ENCODE results near the gene TRPC1.
A peak's percentile ranks its signal among the peaks of the same experiment; 100 is the strongest.
"Not testable (repeated sequence)": the region's sequence is repeated elsewhere in the genome, so short reads cannot be mapped to it uniquely, and the experiment has no call there.

Gene TRPC1

DNA sequence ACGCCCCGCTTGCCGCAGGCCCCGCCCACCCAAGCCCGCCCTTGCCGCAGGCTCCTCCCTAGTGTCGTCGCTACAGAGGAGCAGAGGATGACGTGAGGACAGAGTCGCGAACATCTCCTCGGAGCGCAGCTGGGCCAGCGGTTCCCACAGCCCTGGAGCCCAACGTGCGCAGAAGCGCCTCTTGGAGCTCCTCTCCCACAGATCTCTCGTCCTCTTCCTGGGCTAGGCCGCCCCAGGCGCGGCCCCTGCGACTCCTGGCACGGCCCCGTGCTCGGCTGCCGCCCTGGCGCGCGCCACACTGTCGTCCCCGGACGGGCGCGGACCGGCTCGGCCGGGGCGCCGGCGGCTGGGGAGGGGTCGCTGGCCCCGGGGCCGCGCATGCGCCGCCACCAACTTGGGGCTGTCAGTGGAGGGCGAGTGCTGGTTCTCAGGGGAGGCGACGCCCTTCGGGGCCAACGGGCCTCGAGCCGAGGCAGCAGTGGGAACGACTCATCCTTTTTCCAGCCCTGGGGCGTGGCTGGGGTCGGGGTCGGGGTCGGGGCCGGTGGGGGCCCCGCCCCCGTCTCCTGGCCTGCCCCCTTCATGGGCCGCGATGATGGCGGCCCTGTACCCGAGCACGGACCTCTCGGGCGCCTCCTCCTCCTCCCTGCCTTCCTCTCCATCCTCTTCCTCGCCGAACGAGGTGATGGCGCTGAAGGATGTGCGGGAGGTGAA is at the start of gene TRPC1:
Gene TRPC1 (plus strand): TSS at position 67 of the 714 bp plus-strand sequence. CDS start 526 bp downstream, at position 593.
- intact Hi-C loops (cut with micrococcal nuclease) = loop anchor here (10.0 kb wide), 1 partner anchor 129 kb away; the partner anchor contains the start of gene PLS1
- Mint-ChIP-seq H3K36me3 (ENCODE audit: low read depth) (no peaks in the 10 kb centered on the region), H3K27me3 (peaks cover 52% of the 10 kb centered on the region), H3K4me3 (peak within 1 kb of the TSS; percentile 78), H3K9me3 (peaks cover 8% of the 10 kb centered on the region), H3K27ac (peak within 1 kb of the TSS; percentile 46), H3K4me1 (ENCODE audit: low read depth) (peaks cover 8% of the 10 kb centered on the region)

- no peaks in the 10 kb centered on the region for H3K36me3 Mint-ChIP-seq (ENCODE audit: low read depth)
- no peak overlapping the region for H3K27ac Mint-ChIP-seq
- no peaks in the 10 kb centered on the region for H3K27me3 Mint-ChIP-seq
- intact Hi-C loops (cut with micrococcal nuclease) = no loop called here
- H3K9me3 Mint-ChIP-seq = no peaks in the 10 kb centered on the region
- H3K4me1 Mint-ChIP-seq (ENCODE audit: low read depth) = no peaks in the 10 kb centered on the region
- H3K4me3 Mint-ChIP-seq = no peak overlapping the region
Observed at GRCh38 chr3:142676151-142676550, 47.7 kb upstream of the TRPC1 start.

GRCh38 chr3:142680710-142681109 is 43.1 kb upstream of the TRPC1 start:
- H3K4me1 Mint-ChIP-seq (ENCODE audit: low read depth) = no peaks in the 10 kb centered on the region
- no peak overlapping the region for H3K27ac Mint-ChIP-seq
- H3K27me3 Mint-ChIP-seq = no peaks in the 10 kb centered on the region
- H3K36me3 Mint-ChIP-seq (ENCODE audit: low read depth) = no peaks in the 10 kb centered on the region
- no peak overlapping the region for H3K4me3 Mint-ChIP-seq
- intact Hi-C loops (cut with micrococcal nuclease) = loop anchor here (5.0 kb wide), 1 partner anchor 93 kb away; no protein-coding TSS in a partner anchor
- H3K9me3 Mint-ChIP-seq = no peaks in the 10 kb centered on the region

- intact Hi-C loops (cut with micrococcal nuclease) = no loop called here
- Mint-ChIP-seq H3K4me3 (no peak overlapping the region), H3K27ac (no peak overlapping the region), H3K27me3 (no peaks in the 10 kb centered on the region), H3K36me3 (ENCODE audit: low read depth) (no peaks in the 10 kb centered on the region), H3K9me3 (no peaks in the 10 kb centered on the region), H3K4me1 (ENCODE audit: low read depth) (no peaks in the 10 kb centered on the region)
Observed at GRCh38 chr3:142690613-142691012, 33.2 kb upstream of the TRPC1 start.

DNA sequence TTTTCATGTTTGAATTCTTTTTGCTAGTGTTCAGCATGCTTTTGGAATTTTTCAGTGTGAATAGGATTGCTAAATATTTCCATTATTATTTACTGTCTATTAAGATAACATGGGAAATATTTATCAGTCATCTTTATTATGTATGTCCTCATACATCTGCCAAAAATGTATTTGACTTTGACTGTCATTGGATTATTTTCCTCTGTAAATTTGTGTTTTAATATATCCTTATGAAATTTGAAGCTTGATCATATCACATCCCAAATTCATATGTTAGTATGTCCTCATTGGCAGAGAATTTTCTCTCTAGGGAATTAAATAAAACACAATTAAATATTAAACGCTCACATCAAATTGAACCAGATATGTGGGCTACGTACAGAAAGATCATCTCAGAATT is 32.3 kb upstream of the TRPC1 start:
- Mint-ChIP-seq H3K27me3 (no peaks in the 10 kb centered on the region), H3K27ac (no peak overlapping the region), H3K9me3 (no peaks in the 10 kb centered on the region), H3K36me3 (ENCODE audit: low read depth) (no peaks in the 10 kb centered on the region), H3K4me3 (no peak overlapping the region), H3K4me1 (ENCODE audit: low read depth) (no peaks in the 10 kb centered on the region)
- intact Hi-C loops (cut with micrococcal nuclease) = no loop called here

- Mint-ChIP-seq H3K36me3 (ENCODE audit: low read depth) (no peaks in the 10 kb centered on the region), H3K27ac (no peak overlapping the region), H3K4me1 (ENCODE audit: low read depth) (no peaks in the 10 kb centered on the region), H3K9me3 (no peaks in the 10 kb centered on the region), H3K27me3 (no peaks in the 10 kb centered on the region), H3K4me3 (no peak overlapping the region)
- intact Hi-C loops (cut with micrococcal nuclease) = no loop called here
Observed at GRCh38 chr3:142693136-142693853, 30.5 kb upstream of the TRPC1 start.

GRCh38 chr3:142694225-142694624 is 29.6 kb upstream of the TRPC1 start:
- Mint-ChIP-seq H3K27me3 (no peaks in the 10 kb centered on the region), H3K9me3 (no peaks in the 10 kb centered on the region), H3K36me3 (ENCODE audit: low read depth) (no peaks in the 10 kb centered on the region), H3K4me1 (ENCODE audit: low read depth) (no peaks in the 10 kb centered on the region), H3K4me3 (no peak overlapping the region), H3K27ac (no peak overlapping the region)
- intact Hi-C loops (cut with micrococcal nuclease) = no loop called here

- Mint-ChIP-seq H3K4me1 (ENCODE audit: low read depth) (peaks cover 9% of the 10 kb centered on the region), H3K9me3 (peaks cover 10% of the 10 kb centered on the region), H3K27me3 (no peaks in the 10 kb centered on the region), H3K27ac (no peak overlapping the region), H3K4me3 (no peak overlapping the region), H3K36me3 (ENCODE audit: low read depth) (no peaks in the 10 kb centered on the region)
- intact Hi-C loops (cut with micrococcal nuclease) = no loop called here
Observed at GRCh38 chr3:142705198-142705597, 18.6 kb upstream of the TRPC1 start.

- Mint-ChIP-seq H3K27me3 (no peaks in the 10 kb centered on the region), H3K36me3 (ENCODE audit: low read depth) (no peaks in the 10 kb centered on the region), H3K9me3 (no peaks in the 10 kb centered on the region), H3K4me1 (ENCODE audit: low read depth) (peaks cover 9% of the 10 kb centered on the region), H3K27ac (no peak overlapping the region), H3K4me3 (no peak overlapping the region)
- intact Hi-C loops (cut with micrococcal nuclease) = no loop called here
Observed at GRCh38 chr3:142706321-142707127, 17.3 kb upstream of the TRPC1 start.

DNA sequence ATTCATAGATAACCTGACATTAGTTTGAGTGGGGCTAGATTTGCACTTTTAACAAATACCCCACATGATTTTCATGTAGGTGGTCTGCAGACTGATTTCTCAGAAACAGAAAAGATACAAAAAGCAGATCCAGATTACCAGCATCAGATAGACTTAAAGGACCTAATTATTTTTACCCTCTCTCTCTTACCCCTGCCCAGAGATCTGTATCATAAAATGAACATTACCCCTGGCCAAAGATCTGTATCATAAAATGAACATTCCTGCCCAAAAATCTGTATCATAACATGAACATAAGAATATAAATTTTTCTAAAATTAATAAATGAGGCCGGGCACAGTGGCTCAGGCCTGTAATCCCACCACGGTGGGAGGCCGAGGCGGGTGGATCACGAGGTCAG is 14.6 kb upstream of the TRPC1 start:
- Mint-ChIP-seq H3K4me1 (ENCODE audit: low read depth) (peaks cover 9% of the 10 kb centered on the region), H3K9me3 (no peaks in the 10 kb centered on the region)
- intact Hi-C loops (cut with micrococcal nuclease) = no loop called here

GRCh38 chr3:142714882-142715281 is 9.0 kb upstream of the TRPC1 start:
- H3K4me1 Mint-ChIP-seq (ENCODE audit: low read depth); H3K9me3 Mint-ChIP-seq; intact Hi-C loops (cut with micrococcal nuclease); H3K4me3 Mint-ChIP-seq; H3K27me3 Mint-ChIP-seq; H3K36me3 Mint-ChIP-seq (ENCODE audit: low read depth); H3K27ac Mint-ChIP-seq: not testable (repeated sequence)

More for the DNA sequence above, 14.6 kb upstream of the TRPC1 start:
- Mint-ChIP-seq H3K27ac (no peak overlapping the region), H3K4me3 (no peak overlapping the region), H3K27me3 (no peaks in the 10 kb centered on the region), H3K36me3 (ENCODE audit: low read depth) (no peaks in the 10 kb centered on the region)

DNA sequence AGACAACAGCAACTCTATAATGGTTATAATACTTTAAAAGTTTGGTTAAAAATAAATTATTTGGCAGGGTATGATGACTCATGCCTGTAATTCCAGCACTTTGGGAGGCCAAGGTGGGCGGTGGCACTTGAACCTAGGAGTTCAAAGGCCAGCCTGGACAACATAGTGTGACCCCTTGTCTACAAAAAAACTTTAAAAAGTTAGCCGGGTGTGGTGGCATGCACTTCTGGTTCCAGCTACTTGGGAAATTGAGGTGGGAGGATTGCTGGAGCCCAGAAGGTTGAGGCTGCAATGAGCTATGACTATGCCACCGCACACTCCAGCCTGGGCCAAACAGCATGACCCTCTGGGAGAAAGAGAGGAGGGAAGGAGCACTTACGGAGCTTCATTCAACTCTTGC is 7.7 kb upstream of the TRPC1 start:
- H3K4me1 Mint-ChIP-seq (ENCODE audit: low read depth) = no peaks in the 10 kb centered on the region
- no peak overlapping the region for H3K4me3 Mint-ChIP-seq
- H3K9me3 Mint-ChIP-seq = peaks cover under 1% of the 10 kb centered on the region
- no peak overlapping the region for H3K27ac Mint-ChIP-seq
- no peaks in the 10 kb centered on the region for H3K36me3 Mint-ChIP-seq (ENCODE audit: low read depth)
- H3K27me3 Mint-ChIP-seq = peaks cover 11% of the 10 kb centered on the region
- intact Hi-C loops (cut with micrococcal nuclease) = no loop called here

DNA sequence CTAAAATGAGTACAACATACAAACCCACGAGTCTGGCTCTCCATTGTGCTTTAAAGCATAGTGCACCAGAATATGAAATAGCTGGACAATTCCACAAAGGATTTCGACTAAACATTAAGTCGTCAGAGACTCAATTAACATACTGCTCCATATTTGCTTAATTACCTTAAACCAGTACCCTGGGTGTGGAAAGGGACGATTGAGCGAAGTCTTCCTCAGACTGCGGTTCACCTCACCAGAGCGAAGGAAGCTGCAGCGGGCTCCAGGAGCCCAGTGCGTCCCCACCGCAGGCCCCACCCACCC is 218 bp upstream of the TRPC1 start:
- intact Hi-C loops (cut with micrococcal nuclease) = loop anchor here (10.0 kb wide), 1 partner anchor 129 kb away; the partner anchor contains the start of gene PLS1
- H3K4me1 Mint-ChIP-seq (ENCODE audit: low read depth) = peaks cover 8% of the 10 kb centered on the region
- peaks cover 52% of the 10 kb centered on the region for H3K27me3 Mint-ChIP-seq
- H3K9me3 Mint-ChIP-seq = peaks cover 8% of the 10 kb centered on the region
- peak overlapping the region; percentile 46 for H3K27ac Mint-ChIP-seq
- no peaks in the 10 kb centered on the region for H3K36me3 Mint-ChIP-seq (ENCODE audit: low read depth)
- peak overlapping the region; percentile 78 for H3K4me3 Mint-ChIP-seq
